Mesenchymal stem cell (in vitro differentiated cells and primary cell): Measurements from ENCODE around the gene MTMR1.

Experiments
- DNase-seq: peaks from one replicate; pipeline ENCODE4 v3.0.0-alpha.2; 2013
- H2AFZ ChIP-seq: one replicate; pipeline ENCODE4 v1.6.1; 2013; ENCODE audit warnings: low read depth, mild to moderate bottlenecking, control low read depth, inconsistent platforms, low read length, moderate library complexity
- H2AK5ac ChIP-seq: 2 replicates; pipeline ENCODE4 v1.6.1; 2013; ENCODE audit warnings: low read length, moderate library complexity, mild to moderate bottlenecking, inconsistent platforms; ENCODE audit not compliant: severe bottlenecking
- H2BK120ac ChIP-seq: one replicate; pipeline ENCODE4 v1.6.1; 2013; ENCODE audit warnings: low read depth, mild to moderate bottlenecking, inconsistent platforms, low read length, moderate library complexity
- H2BK12ac ChIP-seq, 2 experiments: one replicate each; pipeline ENCODE4 v1.6.1; 2013; ENCODE audit warnings: inconsistent platforms in 2 of 2, low read length in 2 of 2, mild to moderate bottlenecking in 2 of 2, moderate library complexity in 2 of 2, control low read depth in 1 of 2
- H2BK15ac ChIP-seq: one replicate; pipeline ENCODE4 v1.6.1; 2013; ENCODE audit warnings: mild to moderate bottlenecking, low read depth, inconsistent platforms; ENCODE audit not compliant: poor library complexity, severe bottlenecking
- H2BK5ac ChIP-seq: 2 replicates; pipeline ENCODE4 v1.6.1; 2013; ENCODE audit warnings: low read depth, mild to moderate bottlenecking, low read length, control low read depth, inconsistent platforms; ENCODE audit not compliant: poor library complexity, severe bottlenecking
- H3K14ac ChIP-seq, 2 experiments: one replicate each; pipeline ENCODE4 v1.6.1; 2013; ENCODE audit warnings: inconsistent platforms in 2 of 2, low read length in 2 of 2, control low read depth in 1 of 2, mild to moderate bottlenecking in 1 of 2, moderate library complexity in 1 of 2
- H3K18ac ChIP-seq, 2 experiments: one replicate each; pipeline ENCODE4 v1.6.1; 2013; ENCODE audit warnings: inconsistent platforms in 2 of 2, low read length in 2 of 2, control low read depth in 1 of 2, low read depth in 1 of 2, mild to moderate bottlenecking in 1 of 2
- H3K23ac ChIP-seq, 2 experiments: one replicate each; pipeline ENCODE4 v1.6.1; 2013; ENCODE audit warnings: inconsistent platforms in 2 of 2, low read length in 2 of 2, mild to moderate bottlenecking in 2 of 2, moderate library complexity in 2 of 2, control low read depth in 1 of 2
- H3K27ac ChIP-seq: 2 replicates; pipeline ENCODE4 v1.5.1; 2013; ENCODE audit warnings: mild to moderate bottlenecking, moderate library complexity, low read length, control low read depth, inconsistent platforms; ENCODE audit not compliant: poor library complexity, severe bottlenecking
- H3K27me3 ChIP-seq, 2 experiments: 2 replicates each; pipeline versions ENCODE4 v1.6.1 to v1.7.0; 2013; ENCODE audit warnings: low read length in 2 of 2, mild to moderate bottlenecking in 2 of 2, moderate library complexity in 2 of 2, control low read depth in 1 of 2, inconsistent platforms in 1 of 2; ENCODE audit not compliant: control insufficient read depth in 1 of 2, insufficient read depth in 1 of 2
- H3K36me3 ChIP-seq, 2 experiments: 2 replicates each; pipeline versions ENCODE4 v1.6.1 to v1.7.0; 2013; ENCODE audit warnings: low read length in 2 of 2, control low read depth in 1 of 2, inconsistent platforms in 1 of 2, low read depth in 1 of 2, mild to moderate bottlenecking in 1 of 2; ENCODE audit not compliant: insufficient read depth in 2 of 2, control insufficient read depth in 1 of 2
- H3K4ac ChIP-seq, 2 experiments: one replicate each; pipeline ENCODE4 v1.6.1; 2013; ENCODE audit warnings: inconsistent platforms in 2 of 2, low read length in 2 of 2, mild to moderate bottlenecking in 2 of 2, moderate library complexity in 2 of 2, control low read depth in 1 of 2, low read depth in 1 of 2
- H3K4me1 ChIP-seq: 2 replicates; pipeline ENCODE4 v1.6.1; 2013; ENCODE audit warnings: low read depth, low read length, control low read depth; ENCODE audit not compliant: control insufficient read depth, insufficient read depth
- H3K4me2 ChIP-seq: 2 replicates; pipeline ENCODE4 v1.6.1; 2013; ENCODE audit warnings: low read length, mild to moderate bottlenecking, inconsistent platforms; ENCODE audit not compliant: poor library complexity, severe bottlenecking
- H3K4me3 ChIP-seq, 2 experiments: 2 replicates each; pipeline versions ENCODE4 v1.5.1 to v1.7.0; 2013; ENCODE audit warnings: low read length in 2 of 2, mild to moderate bottlenecking in 2 of 2, control low read depth in 1 of 2, low read depth in 1 of 2; ENCODE audit not compliant: insufficient read depth in 1 of 2
- H3K79me1 ChIP-seq: replicated peaks from 2 replicates; pipeline ENCODE4 v1.6.1; 2013; ENCODE audit warnings: mild to moderate bottlenecking, control low read depth, low read length, inconsistent platforms; ENCODE audit not compliant: poor library complexity, severe bottlenecking
- H3K9ac ChIP-seq: 2 replicates; pipeline ENCODE4 v1.7.0; 2013; ENCODE audit warnings: mild to moderate bottlenecking, low read length, moderate library complexity
- H3K9me3 ChIP-seq: 2 replicates; pipeline ENCODE4 v1.7.0; 2013; ENCODE audit warnings: mild to moderate bottlenecking, low read length; ENCODE audit not compliant: control insufficient read depth
- H4K8ac ChIP-seq: one replicate; pipeline ENCODE4 v1.6.1; 2013; ENCODE audit warnings: inconsistent platforms, mild to moderate bottlenecking, low read length, moderate library complexity
- H4K91ac ChIP-seq: one replicate; pipeline ENCODE4 v1.6.1; 2013; ENCODE audit warnings: mild to moderate bottlenecking, low read length, inconsistent platforms
- WGBS: methylation state at CpG from one replicate; pipeline ENCODE4 v1.1.7; 2013; ENCODE audit warnings: mixed read lengths; 5-methylcytosine and 5-hydroxymethylcytosine counted together

Gene MTMR1

GRCh38 chrX:150712619-150713018 lies 19.4 kb downstream of the MTMR1 start:
- H3K4ac ChIP-seq: no peak overlapping the region
- no peak overlapping the region for H3K4me3 ChIP-seq
- H3K9me3 ChIP-seq: no peaks in the 10 kb centered on the region
- peaks cover 0 to 5% of the 10 kb centered on the region in 2 experiments for H3K27me3 ChIP-seq
- peaks cover 6% of the 10 kb centered on the region for H3K4me1 ChIP-seq
- H3K14ac ChIP-seq: no peak overlapping the region
- H3K4me2 ChIP-seq: no peak overlapping the region
- H2AK5ac ChIP-seq: no peak overlapping the region
- H4K8ac ChIP-seq: no peak overlapping the region
- no peak overlapping the region for H2BK15ac ChIP-seq
- H3K23ac ChIP-seq: no peak overlapping the region
- H3K36me3 ChIP-seq: no peaks in the 10 kb centered on the region
- H3K27ac ChIP-seq: no peak overlapping the region
- no peak overlapping the region for H4K91ac ChIP-seq
- DNase-seq: no peak
- no peak overlapping the region for H2AFZ ChIP-seq
- H2BK5ac ChIP-seq: no peak overlapping the region
- no peak overlapping the region for H3K9ac ChIP-seq
- no peak overlapping the region for H2BK12ac ChIP-seq
- H2BK120ac ChIP-seq: no peak overlapping the region
- H3K18ac ChIP-seq: no peak overlapping the region
- peaks cover 4% of the 10 kb centered on the region for H3K79me1 ChIP-seq

GRCh38 chrX:150715184-150715583 lies 22.0 kb downstream of the MTMR1 start:
- H4K91ac ChIP-seq: no peak overlapping the region
- no peak overlapping the region for H3K4ac ChIP-seq
- no peak overlapping the region for H2AFZ ChIP-seq
- H2BK12ac ChIP-seq: no peak overlapping the region
- H2BK15ac ChIP-seq: no peak overlapping the region
- peak; percentile 32 for DNase-seq
- H3K4me3 ChIP-seq: no peak overlapping the region
- H3K18ac ChIP-seq: no peak overlapping the region
- no peak overlapping the region for H3K23ac ChIP-seq
- H3K27me3 ChIP-seq: peaks cover 0 to 5% of the 10 kb centered on the region in 2 experiments
- WGBS: 100% methylated on average over 3 of the region's 3 CpGs
- H2BK120ac ChIP-seq: no peak overlapping the region
- peaks cover 0 to 2% of the 10 kb centered on the region in 2 experiments for H3K36me3 ChIP-seq
- peaks cover 2% of the 10 kb centered on the region for H3K79me1 ChIP-seq
- H4K8ac ChIP-seq: no peak overlapping the region
- no peak overlapping the region for H2AK5ac ChIP-seq
- H3K27ac ChIP-seq: no peak overlapping the region
- peaks cover 8% of the 10 kb centered on the region for H3K4me1 ChIP-seq
- H3K9me3 ChIP-seq: no peaks in the 10 kb centered on the region
- H3K9ac ChIP-seq: no peak overlapping the region
- no peak overlapping the region for H2BK5ac ChIP-seq
- no peak overlapping the region for H3K4me2 ChIP-seq
- no peak overlapping the region for H3K14ac ChIP-seq

DNA sequence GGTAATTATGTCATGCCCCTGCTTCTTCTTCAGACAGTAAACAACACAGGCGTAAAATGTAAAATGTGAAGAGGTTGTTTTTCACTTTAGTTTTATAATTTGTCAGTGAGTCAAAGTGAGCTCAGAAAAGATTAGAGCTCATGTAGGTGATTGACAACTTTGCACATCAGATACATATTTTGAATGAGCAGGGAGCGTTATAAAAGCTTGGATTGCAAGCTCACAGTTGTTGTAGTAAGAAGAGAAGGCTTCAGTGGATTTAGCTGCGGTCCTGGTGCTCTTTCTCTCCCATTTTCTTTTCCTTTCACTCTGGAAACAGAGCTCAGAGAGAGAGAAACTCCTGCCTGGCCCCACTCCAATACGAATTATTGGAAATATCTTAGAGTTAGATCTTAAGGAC lies 26.4 kb downstream of the MTMR1 start:
- Histone ChIP-seq H3K9me3 (peaks cover 5% of the 10 kb centered on the region), H3K14ac (no peak overlapping the region), H3K27ac (no peak overlapping the region), H3K79me1 (peaks cover 2% of the 10 kb centered on the region), H3K4me2 (no peak overlapping the region), H3K4me1 (peaks cover 6% of the 10 kb centered on the region), H4K8ac (no peak overlapping the region), H3K18ac (no peak overlapping the region), H2BK120ac (no peak overlapping the region), H2AK5ac (no peak overlapping the region), H3K4me3 (no peak overlapping the region), H3K23ac (no peak overlapping the region), H2BK12ac (no peak overlapping the region), H3K36me3 (peaks cover 0 to 2% of the 10 kb centered on the region in 2 experiments), H3K27me3 (peaks cover 0 to 9% of the 10 kb centered on the region in 2 experiments), H2BK5ac (no peak overlapping the region), H4K91ac (no peak overlapping the region), H2AFZ (no peak overlapping the region), H2BK15ac (no peak overlapping the region), H3K9ac (no peak overlapping the region), H3K4ac (no peak overlapping the region)
- no peak for DNase-seq
- WGBS: 100% methylated on average over 2 of the region's 4 CpGs

DNA sequence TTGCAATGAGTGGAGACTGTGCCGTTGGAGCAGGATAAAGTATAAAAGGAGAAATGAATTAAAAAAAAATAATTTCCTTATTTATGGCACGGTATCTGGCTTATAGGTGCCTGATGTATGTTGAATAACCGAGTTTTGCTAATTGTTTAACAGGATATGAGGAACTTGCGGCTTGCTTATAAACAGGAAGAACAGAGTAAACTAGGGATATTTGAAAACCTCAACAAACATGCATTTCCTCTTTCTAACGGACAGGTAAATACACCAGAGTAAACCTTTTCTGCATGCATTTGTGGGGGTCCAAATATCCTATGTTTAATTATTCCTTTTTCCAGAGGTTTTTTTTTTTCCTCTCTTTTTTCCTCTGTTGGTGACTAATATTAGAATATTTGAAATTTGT lies 36.8 kb downstream of the MTMR1 start:
- no peak overlapping the region for H2BK120ac ChIP-seq
- no peak for DNase-seq
- no peaks in the 10 kb centered on the region for H3K4me1 ChIP-seq
- no peak overlapping the region for H2AFZ ChIP-seq
- no peak overlapping the region for H3K4me2 ChIP-seq
- no peak overlapping the region for H3K14ac ChIP-seq
- H3K27ac ChIP-seq: no peak overlapping the region
- no peak overlapping the region for H4K91ac ChIP-seq
- no peak overlapping the region for H2AK5ac ChIP-seq
- no peak overlapping the region for H3K9ac ChIP-seq
- no peak overlapping the region for H4K8ac ChIP-seq
- peaks cover 0 to 20% of the 10 kb centered on the region in 2 experiments for H3K27me3 ChIP-seq
- WGBS: 85% methylated on average over 3 of the region's 5 CpGs
- no peak overlapping the region for H2BK15ac ChIP-seq
- H3K4me3 ChIP-seq: no peak overlapping the region
- H3K9me3 ChIP-seq: no peaks in the 10 kb centered on the region
- H3K23ac ChIP-seq: no peak overlapping the region
- H3K4ac ChIP-seq: no peak overlapping the region
- H3K79me1 ChIP-seq: peaks cover 10% of the 10 kb centered on the region
- H2BK12ac ChIP-seq: no peak overlapping the region
- H2BK5ac ChIP-seq: no peak overlapping the region
- no peak overlapping the region for H3K18ac ChIP-seq
- H3K36me3 ChIP-seq: peaks cover 14 to 20% of the 10 kb centered on the region in 2 experiments
